ENCODE data around the gene MOK.

The MOK gene

DNA sequence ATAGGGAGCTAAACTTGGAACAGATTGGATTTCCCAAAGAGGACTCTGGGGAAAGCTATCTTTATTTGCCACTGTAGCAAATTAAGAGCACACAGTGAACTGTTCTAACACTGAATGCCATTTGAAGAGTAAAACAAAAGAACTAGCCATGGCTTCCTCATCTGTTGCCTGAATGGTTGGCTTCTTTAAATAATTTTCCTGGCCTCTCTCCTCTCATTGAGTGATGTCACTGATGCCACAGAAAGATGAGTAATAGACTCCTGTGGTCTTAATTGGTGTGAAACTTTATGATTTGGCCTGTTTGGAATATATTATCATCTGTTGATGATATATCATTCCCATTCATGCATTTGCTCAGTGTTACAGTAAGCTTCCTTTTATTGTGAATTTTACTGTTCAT lies 122.8 kb downstream of the MOK start:
- H3K9ac ChIP-seq (ENCODE audit: low read length): peak overlapping the region; percentile 6

DNA sequence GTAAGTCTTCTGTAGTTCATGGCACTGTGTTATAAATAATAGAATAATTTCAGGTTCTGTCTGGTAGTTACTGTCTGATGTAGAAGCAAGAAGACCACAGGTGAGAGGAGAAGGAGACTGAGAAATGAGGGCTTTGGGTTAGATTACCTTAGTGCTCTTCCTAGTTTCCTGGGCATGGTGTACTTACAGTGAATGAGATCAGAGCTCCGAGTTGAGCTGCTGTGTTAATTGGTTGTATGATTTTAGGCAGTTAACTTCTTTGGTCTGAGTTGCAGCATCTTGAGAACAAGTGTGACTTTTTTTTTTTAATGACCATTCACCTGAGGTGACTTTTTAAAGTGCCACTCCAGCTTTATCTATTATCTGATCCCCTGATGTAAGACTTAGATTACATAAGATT lies 123.8 kb downstream of the MOK start:
- Histone ChIP-seq H3K9me3 (ENCODE audit: control insufficient read depth, low read length) (no peaks in the 10 kb centered on the region), H2BK15ac (ENCODE audit: low read depth, poor library complexity, severe bottlenecking) (no peak overlapping the region), H3K18ac (ENCODE audit: low read depth in 1 of 2, low read length in 2 of 2) (no peak overlapping the region), H2BK12ac (ENCODE audit: low read length in 2 of 2) (no peak overlapping the region), H2AK5ac (ENCODE audit: low read length, severe bottlenecking) (no peak overlapping the region), H3K4me1 (ENCODE audit: control insufficient read depth, insufficient read depth, low read depth, low read length) (peaks cover 10% of the 10 kb centered on the region), H3K4me2 (ENCODE audit: low read length, poor library complexity, severe bottlenecking) (no peak overlapping the region), H3K23ac (ENCODE audit: low read length in 2 of 2) (no peak overlapping the region), H3K79me1 (replicated peaks; ENCODE audit: low read length, poor library complexity, severe bottlenecking) (peaks cover 21% of the 10 kb centered on the region), H3K4ac (ENCODE audit: low read depth in 1 of 2, low read length in 2 of 2) (no peak overlapping the region), H3K36me3 (ENCODE audit: control insufficient read depth in 1 of 2, insufficient read depth in 2 of 2, low read depth in 1 of 2, low read length in 2 of 2) (peaks cover 0 to 3% of the 10 kb centered on the region in 2 experiments), H2AFZ (ENCODE audit: low read depth, low read length) (no peak overlapping the region), H3K14ac (ENCODE audit: low read length in 2 of 2) (no peak overlapping the region), H3K27me3 (ENCODE audit: control insufficient read depth in 1 of 2, insufficient read depth in 1 of 2, low read length in 2 of 2) (no peaks in the 10 kb centered on the region), H4K8ac (ENCODE audit: low read length) (no peak overlapping the region), H4K91ac (ENCODE audit: low read length) (no peak overlapping the region), H2BK5ac (ENCODE audit: low read depth, low read length, poor library complexity, severe bottlenecking) (no peak overlapping the region), H3K4me3 (ENCODE audit: insufficient read depth in 1 of 2, low read depth in 1 of 2, low read length in 2 of 2) (no peak overlapping the region), H2BK120ac (ENCODE audit: low read depth, low read length) (no peak overlapping the region), H3K27ac (ENCODE audit: low read length, poor library complexity, severe bottlenecking) (no peak overlapping the region), H3K9ac (ENCODE audit: low read length) (no peak overlapping the region)
- no peak for DNase-seq
- WGBS: 91% methylated on average over 1 of the region's 1 CpG

More for the DNA sequence above, 122.8 kb downstream of the MOK start:
- Histone ChIP-seq H3K36me3 (ENCODE audit: control insufficient read depth in 1 of 2, insufficient read depth in 2 of 2, low read depth in 1 of 2, low read length in 2 of 2) (peaks cover 0 to 3% of the 10 kb centered on the region in 2 experiments), H3K4me1 (ENCODE audit: control insufficient read depth, insufficient read depth, low read depth, low read length) (peaks cover 12% of the 10 kb centered on the region), H3K79me1 (replicated peaks; ENCODE audit: low read length, poor library complexity, severe bottlenecking) (peaks cover 18% of the 10 kb centered on the region), H3K27ac (ENCODE audit: low read length, poor library complexity, severe bottlenecking) (peak overlapping the region; percentile 28), H3K23ac (ENCODE audit: low read length in 2 of 2) (no peak overlapping the region), H2BK120ac (ENCODE audit: low read depth, low read length) (no peak overlapping the region), H3K14ac (ENCODE audit: low read length in 2 of 2) (no peak overlapping the region), H2AK5ac (ENCODE audit: low read length, severe bottlenecking) (no peak overlapping the region), H4K91ac (ENCODE audit: low read length) (no peak overlapping the region), H3K4me2 (ENCODE audit: low read length, poor library complexity, severe bottlenecking) (no peak overlapping the region), H4K8ac (ENCODE audit: low read length) (no peak overlapping the region), H2AFZ (ENCODE audit: low read depth, low read length) (no peak overlapping the region), H2BK12ac (ENCODE audit: low read length in 2 of 2) (no peak overlapping the region), H3K18ac (ENCODE audit: low read depth in 1 of 2, low read length in 2 of 2) (no peak overlapping the region), H3K4me3 (ENCODE audit: insufficient read depth in 1 of 2, low read depth in 1 of 2, low read length in 2 of 2) (no peak overlapping the region), H3K27me3 (ENCODE audit: control insufficient read depth in 1 of 2, insufficient read depth in 1 of 2, low read length in 2 of 2) (no peaks in the 10 kb centered on the region), H3K9me3 (ENCODE audit: control insufficient read depth, low read length) (no peaks in the 10 kb centered on the region), H3K4ac (ENCODE audit: low read depth in 1 of 2, low read length in 2 of 2) (no peak overlapping the region), H2BK5ac (ENCODE audit: low read depth, low read length, poor library complexity, severe bottlenecking) (no peak overlapping the region), H2BK15ac (ENCODE audit: low read depth, poor library complexity, severe bottlenecking) (no peak overlapping the region)
- peak; percentile 33 for DNase-seq

DNA sequence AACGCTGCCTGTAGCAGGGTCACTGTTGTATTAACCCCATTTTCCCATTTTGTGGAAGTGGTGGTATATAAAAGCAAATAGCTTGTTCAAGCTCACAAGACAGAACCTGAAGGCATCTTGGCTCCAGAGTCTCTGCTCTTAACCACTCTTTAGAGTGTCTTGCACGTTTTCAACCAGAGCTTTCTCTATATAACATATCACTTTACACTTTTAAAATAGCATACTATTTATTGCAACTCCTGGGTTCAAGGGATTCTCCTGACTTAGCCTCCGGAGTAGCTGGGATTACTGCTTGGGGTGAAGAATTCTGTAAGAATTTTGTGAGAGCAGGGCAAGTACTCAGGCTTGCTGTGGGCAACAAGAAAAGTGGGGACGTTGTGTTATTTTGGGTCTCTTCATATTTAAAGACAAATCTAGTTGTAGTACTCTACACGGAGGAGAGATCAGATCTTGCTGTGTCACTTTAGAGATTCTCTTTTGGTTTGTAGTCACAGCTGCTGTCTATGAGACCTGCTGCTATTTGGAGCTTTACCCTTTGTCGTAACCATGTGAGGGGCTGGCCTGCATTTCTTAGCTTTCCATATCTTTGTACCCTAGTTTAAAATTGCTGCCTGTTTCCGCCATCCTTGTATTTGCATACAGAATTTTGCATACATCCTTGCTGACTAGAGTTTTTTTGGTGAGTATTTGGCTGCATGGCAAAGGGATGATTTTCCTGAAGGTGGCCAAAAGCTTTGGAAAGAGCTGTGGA lies 124.5 kb downstream of the MOK start:
- no peak overlapping the region for H3K4ac ChIP-seq (ENCODE audit: low read depth in 1 of 2, low read length in 2 of 2)
- no peak overlapping the region for H3K14ac ChIP-seq (ENCODE audit: low read length in 2 of 2)
- no peaks in the 10 kb centered on the region for H3K27me3 ChIP-seq (ENCODE audit: control insufficient read depth in 1 of 2, insufficient read depth in 1 of 2, low read length in 2 of 2)
- H3K79me1 ChIP-seq (replicated peaks; ENCODE audit: low read length, poor library complexity, severe bottlenecking): peaks cover 21% of the 10 kb centered on the region
- no peak overlapping the region for H3K9ac ChIP-seq (ENCODE audit: low read length)
- H3K36me3 ChIP-seq (ENCODE audit: control insufficient read depth in 1 of 2, insufficient read depth in 2 of 2, low read depth in 1 of 2, low read length in 2 of 2): peaks cover 0 to 3% of the 10 kb centered on the region in 2 experiments
- DNase-seq: no peak
- H3K9me3 ChIP-seq (ENCODE audit: control insufficient read depth, low read length): no peaks in the 10 kb centered on the region
- no peak overlapping the region for H2AK5ac ChIP-seq (ENCODE audit: low read length, severe bottlenecking)
- no peak overlapping the region for H4K91ac ChIP-seq (ENCODE audit: low read length)
- no peak overlapping the region for H2BK120ac ChIP-seq (ENCODE audit: low read depth, low read length)
- 82% methylated on average over 7 of the region's 7 CpGs for WGBS
- H3K4me1 ChIP-seq (ENCODE audit: control insufficient read depth, insufficient read depth, low read depth, low read length): peaks cover 8% of the 10 kb centered on the region
- no peak overlapping the region for H3K27ac ChIP-seq (ENCODE audit: low read length, poor library complexity, severe bottlenecking)
- H4K8ac ChIP-seq (ENCODE audit: low read length): no peak overlapping the region
- no peak overlapping the region for H2AFZ ChIP-seq (ENCODE audit: low read depth, low read length)
- H3K18ac ChIP-seq (ENCODE audit: low read depth in 1 of 2, low read length in 2 of 2): no peak overlapping the region
- H2BK12ac ChIP-seq (ENCODE audit: low read length in 2 of 2): no peak overlapping the region
- H3K4me2 ChIP-seq (ENCODE audit: low read length, poor library complexity, severe bottlenecking): no peak overlapping the region
- H2BK15ac ChIP-seq (ENCODE audit: low read depth, poor library complexity, severe bottlenecking): no peak overlapping the region
- H3K4me3 ChIP-seq (ENCODE audit: insufficient read depth in 1 of 2, low read depth in 1 of 2, low read length in 2 of 2): no peak overlapping the region
- no peak overlapping the region for H3K23ac ChIP-seq (ENCODE audit: low read length in 2 of 2)
- H2BK5ac ChIP-seq (ENCODE audit: low read depth, low read length, poor library complexity, severe bottlenecking): no peak overlapping the region
